GM23338 (cell line): Measurements from ENCODE around the gene PPP2R5D.

Source experiments
- CREB1 ChIP-seq: fragments of 250-450 bp; sonication (Bioruptor Pico); IDR thresholded peaks from 2 replicates; pipeline ENCODE4 v1.5.0; 2020; ENCODE audit warnings: low read depth, mild to moderate bottlenecking, moderate library complexity
- CTCF ChIP-seq, 2 experiments: fragments of 200-600 bp in 1 of 2; sonication (generic) in 1 of 2; conservative IDR thresholded peaks; 2 replicates each; pipeline versions ENCODE4 v1.5.1 to v1.6.1; 2016 to 2017; ENCODE audit warnings: antibody characterized with exemption in 2 of 2, low read depth in 2 of 2, mild to moderate bottlenecking in 2 of 2, moderate library complexity in 1 of 2
- EZH2 ChIP-seq: fragments of 200-600 bp; sonication (generic); IDR thresholded peaks from one replicate; pipeline ENCODE4 v1.8.0; 2017; ENCODE audit warnings: antibody characterized with exemption, mild to moderate bottlenecking, low read depth; ENCODE audit not compliant: unreplicated experiment
- EZH2phosphoT487 ChIP-seq: fragments of 200-600 bp; sonication (generic); IDR thresholded peaks from one replicate; pipeline ENCODE4 v1.8.1; 2018; ENCODE audit warnings: antibody characterized with exemption; ENCODE audit not compliant: unreplicated experiment
- JUNB ChIP-seq: IDR thresholded peaks from one replicate; pipeline ENCODE4 v1.6.1; 2016; ENCODE audit warnings: antibody characterized with exemption; ENCODE audit not compliant: unreplicated experiment
- POLR2AphosphoS5 ChIP-seq: IDR thresholded peaks from 2 replicates; pipeline ENCODE4 v1.6.1; 2016; ENCODE audit warnings: antibody characterized with exemption, low read depth
- REST ChIP-seq: IDR thresholded peaks from one replicate; pipeline ENCODE4 v1.6.1; 2018; ENCODE audit warnings: antibody characterized with exemption; ENCODE audit not compliant: unreplicated experiment

DNA sequence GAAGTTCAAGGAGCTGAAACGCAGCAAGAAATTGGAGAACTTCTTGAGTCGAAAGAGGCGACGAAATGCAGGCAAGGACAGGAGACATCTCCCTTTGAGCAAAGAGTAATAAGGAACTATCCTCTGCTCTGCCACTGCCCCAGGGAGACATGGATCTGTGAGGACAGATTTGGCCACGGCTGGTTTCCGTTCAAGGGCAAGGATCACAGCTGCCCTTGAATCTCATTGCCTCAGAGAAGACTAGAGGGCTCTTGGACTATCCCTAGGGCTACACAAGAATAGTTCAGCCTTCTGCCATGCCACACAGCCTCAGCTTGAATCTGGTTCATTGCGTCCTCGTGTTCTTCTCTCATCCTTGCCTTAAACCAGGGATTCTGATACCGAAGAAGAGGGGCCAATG lies 44.8 kb downstream of the PPP2R5D start:
- no peak for TF ChIP-seq CTCF (conservative IDR thresholded peaks at IDR 0.05; ENCODE audit: low read depth in 2 of 2)
- TF ChIP-seq EZH2: no peak
- no peak for TF ChIP-seq REST
- no peak for TF ChIP-seq POLR2AphosphoS5
- TF ChIP-seq JUNB: no peak
- no peak for TF ChIP-seq EZH2phosphoT487
- no peak for TF ChIP-seq CREB1 (CRISPR knock-in tag)
